ENCODE data around the gene QPCT. TPM values are rescaled to one million over a fixed set of nuclear protein-coding genes. Genes with fewer than 3 reads are reported as not detected.
"Not testable (repeated sequence)": the region's sequence is repeated elsewhere in the genome, so short reads cannot be mapped to it uniquely, and the experiment has no call there.

Gene QPCT
- 1 to 10 TPM; 1.5 to 4.8 (median 3.1) TPM for total RNA-seq

DNA sequence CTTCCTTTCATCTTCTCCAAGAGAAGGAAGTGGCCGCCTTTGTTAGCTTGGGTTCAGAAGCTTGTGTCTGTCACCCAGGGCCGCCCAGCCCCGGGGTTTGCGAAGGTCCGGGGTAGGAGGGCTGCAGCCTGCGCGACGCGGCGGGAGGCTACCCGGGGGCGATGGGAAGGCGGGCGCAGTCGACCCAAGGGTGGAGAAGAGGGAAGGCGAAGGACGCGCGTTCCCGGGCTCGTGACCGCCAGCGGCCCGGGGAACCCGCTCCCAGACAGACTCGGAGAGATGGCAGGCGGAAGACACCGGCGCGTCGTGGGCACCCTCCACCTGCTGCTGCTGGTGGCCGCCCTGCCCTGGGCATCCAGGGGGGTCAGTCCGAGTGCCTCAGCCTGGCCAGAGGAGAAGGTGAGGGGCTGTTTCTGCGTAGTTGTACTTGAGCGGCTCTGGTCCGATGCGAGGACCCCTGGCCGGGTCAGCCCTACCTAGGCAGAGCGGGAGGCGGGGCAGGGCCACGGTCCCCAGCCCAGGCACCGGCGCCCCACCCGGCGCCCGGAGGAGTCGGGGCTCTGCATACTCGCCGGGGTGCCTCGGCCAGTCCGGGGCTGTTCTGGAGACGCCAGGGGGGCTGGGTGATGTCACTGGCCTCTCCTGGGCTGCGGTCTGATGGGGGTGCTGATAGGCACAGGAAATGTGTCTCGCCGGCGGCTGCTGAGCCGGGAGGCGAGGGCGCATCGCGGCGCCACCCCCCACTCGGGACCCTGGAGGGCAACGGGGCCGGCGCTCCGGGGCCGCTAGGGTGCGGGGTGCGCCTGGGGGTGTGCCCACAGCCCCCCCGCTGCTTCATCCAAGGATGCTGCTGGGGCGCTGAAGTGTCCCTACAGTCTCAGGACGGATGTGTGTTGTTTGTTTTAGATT is at the start of gene QPCT:
Gene QPCT, plus strand, starts transcription at position 178 of the 909 bp plus-strand sequence. Its CDS starts 102 bp downstream, at position 280.
- WGBS, 2 donors, result 6% methylated on average over 10 to 53 of the region's 73 CpGs

DNA sequence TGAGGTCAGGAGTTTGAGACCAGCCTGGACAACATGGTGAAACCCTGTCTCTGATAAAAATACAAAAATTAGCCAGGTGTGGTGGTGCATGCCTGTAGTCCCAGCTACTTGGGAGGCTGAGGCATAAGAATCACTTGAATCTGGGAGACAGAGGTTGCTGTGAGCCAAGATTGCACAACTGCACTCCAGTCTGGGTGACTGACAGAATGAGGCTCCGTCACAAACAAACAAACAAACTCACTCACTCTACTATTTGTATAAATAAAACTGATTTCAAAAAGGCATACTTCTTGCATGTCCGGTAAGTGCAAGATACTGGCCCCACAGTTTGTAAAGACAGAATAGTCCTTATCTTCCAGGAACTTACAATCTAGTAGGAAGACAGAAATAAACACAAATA is 49.6 kb upstream of the QPCT start:
- H3K4me3 ChIP-seq; H3K27ac ChIP-seq; DNase-seq (ENCODE audit: low spot score in 2 of 2); H3K9me3 ChIP-seq; H3K4me1 ChIP-seq; H3K27me3 ChIP-seq: not testable (repeated sequence)
- 94 to 97% methylated on average over 2 of the region's 2 CpGs for WGBS, 2 donors
- H3K36me3 ChIP-seq, result peaks cover 0 to 17% (median 0%) of the 10 kb centered on the region in 3 donors

More for the DNA sequence above, at the start of gene QPCT:
- H3K27ac ChIP-seq, result peak within 1 kb of the TSS; percentile 9 to 85 (median 68)
- DNase-seq (ENCODE audit: low spot score in 2 of 2), result peak; percentile 16 to 32
- TF ChIP-seq, protein P1, sequence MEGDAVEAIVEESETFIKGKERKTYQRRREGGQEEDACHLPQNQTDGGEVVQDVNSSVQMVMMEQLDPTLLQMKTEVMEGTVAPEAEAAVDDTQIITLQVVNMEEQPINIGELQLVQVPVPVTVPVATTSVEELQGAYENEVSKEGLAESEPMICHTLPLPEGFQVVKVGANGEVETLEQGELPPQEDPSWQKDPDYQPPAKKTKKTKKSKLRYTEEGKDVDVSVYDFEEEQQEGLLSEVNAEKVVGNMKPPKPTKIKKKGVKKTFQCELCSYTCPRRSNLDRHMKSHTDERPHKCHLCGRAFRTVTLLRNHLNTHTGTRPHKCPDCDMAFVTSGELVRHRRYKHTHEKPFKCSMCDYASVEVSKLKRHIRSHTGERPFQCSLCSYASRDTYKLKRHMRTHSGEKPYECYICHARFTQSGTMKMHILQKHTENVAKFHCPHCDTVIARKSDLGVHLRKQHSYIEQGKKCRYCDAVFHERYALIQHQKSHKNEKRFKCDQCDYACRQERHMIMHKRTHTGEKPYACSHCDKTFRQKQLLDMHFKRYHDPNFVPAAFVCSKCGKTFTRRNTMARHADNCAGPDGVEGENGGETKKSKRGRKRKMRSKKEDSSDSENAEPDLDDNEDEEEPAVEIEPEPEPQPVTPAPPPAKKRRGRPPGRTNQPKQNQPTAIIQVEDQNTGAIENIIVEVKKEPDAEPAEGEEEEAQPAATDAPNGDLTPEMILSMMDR (IDR thresholded peaks at IDR 0.05), result no peak
- TF ChIP-seq POLR2A (IDR thresholded peaks at IDR 0.05), result no peak
- TF ChIP-seq EP300 (IDR thresholded peaks at IDR 0.05), result no peak
- H3K4me3 ChIP-seq, result peak within 1 kb of the TSS; percentile 56 to 76 (median 65)
- H3K36me3 ChIP-seq, result no peaks in the 10 kb centered on the region
- peaks cover 0 to 24% (median 10%) of the 10 kb centered on the region in 4 donors for H3K4me1 ChIP-seq
- no peaks in the 10 kb centered on the region for H3K27me3 ChIP-seq
- H3K9me3 ChIP-seq, result no peaks in the 10 kb centered on the region

DNA sequence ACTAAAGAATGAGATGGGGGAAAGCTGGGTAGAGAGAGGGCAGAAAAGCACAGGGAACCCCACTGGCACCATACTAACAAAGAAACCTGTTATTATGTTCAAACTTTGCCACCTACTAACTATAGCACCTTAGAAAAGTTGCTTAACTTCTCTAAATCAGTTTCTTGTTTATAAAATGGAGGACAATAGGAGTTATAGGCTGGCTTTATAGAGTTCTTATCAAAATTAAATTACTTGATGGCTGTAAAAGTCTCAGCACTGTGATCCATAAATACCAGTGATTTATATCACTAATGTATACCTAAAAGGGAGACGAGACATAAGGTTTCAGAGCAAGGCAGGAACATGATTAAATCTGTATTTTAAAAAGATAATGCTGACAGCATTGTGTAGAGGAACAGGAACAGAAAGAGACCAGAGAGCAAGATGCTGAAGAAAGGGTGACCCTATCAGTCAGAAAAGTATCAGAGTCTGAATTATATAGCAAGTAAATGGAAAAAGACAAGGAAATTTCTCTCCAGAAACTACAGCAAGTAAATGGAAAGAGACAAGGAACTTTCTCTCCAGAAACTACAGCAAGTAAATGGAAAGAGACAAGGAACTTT is 48.9 kb upstream of the QPCT start:
- Histone ChIP-seq H3K27me3 (no peaks in the 10 kb centered on the region), H3K36me3 (peaks cover 0 to 10% (median 0%) of the 10 kb centered on the region in 3 donors), H3K4me3 (no peak overlapping the region), H3K27ac (no peak overlapping the region), H3K9me3 (no peaks in the 10 kb centered on the region), H3K4me1 (no peaks in the 10 kb centered on the region)
- DNase-seq (ENCODE audit: low spot score in 2 of 2), result no peak
- no peak for TF ChIP-seq EP300 (IDR thresholded peaks at IDR 0.05)
- TF ChIP-seq, protein P1 (IDR thresholded peaks at IDR 0.05), result no peak
- TF ChIP-seq POLR2A (IDR thresholded peaks at IDR 0.05), result no peak
- 78 to 85% methylated on average over 1 of the region's 1 CpG for WGBS, 2 donors

DNA sequence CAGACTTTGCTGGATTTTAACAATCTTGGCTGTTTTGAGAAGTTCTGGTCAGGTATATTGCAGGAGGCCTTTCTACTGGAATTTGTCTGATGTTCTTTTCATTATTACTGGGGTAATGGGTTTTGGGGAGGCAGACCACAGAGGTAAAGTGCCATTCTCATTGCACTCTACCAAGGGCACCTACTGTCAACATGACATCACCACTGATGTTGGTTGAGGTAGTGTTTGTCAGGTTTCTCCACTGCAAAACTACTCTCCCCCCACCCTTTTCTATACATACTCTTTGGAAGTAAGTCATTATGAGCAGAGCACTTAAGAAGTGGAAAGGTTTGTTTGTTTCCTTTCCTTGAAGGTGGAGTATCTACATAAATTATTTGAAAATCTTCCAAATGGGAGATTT is 46.8 kb upstream of the QPCT start:
- H3K27me3 ChIP-seq, result no peaks in the 10 kb centered on the region
- DNase-seq (ENCODE audit: low spot score in 2 of 2), result no peak
- peaks cover 0 to 3% (median 0%) of the 10 kb centered on the region in 3 donors for H3K36me3 ChIP-seq
- H3K4me3 ChIP-seq, result no peak overlapping the region
- peaks cover 0 to 15% (median 4%) of the 10 kb centered on the region in 4 donors for H3K4me1 ChIP-seq
- H3K27ac ChIP-seq, result no peak overlapping the region
- H3K9me3 ChIP-seq, result no peaks in the 10 kb centered on the region
- TF ChIP-seq EP300 (IDR thresholded peaks at IDR 0.05), result no peak

DNA sequence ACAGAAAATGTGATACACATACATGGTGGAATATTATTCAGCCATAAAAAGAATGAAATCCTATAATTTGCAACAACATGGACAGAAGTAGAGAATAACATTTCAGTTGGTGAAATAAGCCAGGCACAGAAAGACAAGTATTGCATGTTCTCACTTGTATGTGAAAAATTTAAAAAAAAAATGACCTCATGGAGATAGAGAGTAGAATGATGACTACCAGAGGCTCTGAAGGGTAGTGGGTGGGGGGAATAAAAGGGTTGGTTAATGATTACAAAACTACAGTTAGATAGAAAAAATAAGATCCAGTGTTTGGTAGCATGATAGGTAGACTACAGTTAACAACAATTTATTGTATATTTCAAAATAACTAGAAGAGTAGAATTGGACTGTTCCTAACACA is 44.3 kb upstream of the QPCT start:
- Histone ChIP-seq H3K27me3 (no peaks in the 10 kb centered on the region), H3K4me1 (peaks cover 0 to 18% (median 4%) of the 10 kb centered on the region in 4 donors), H3K9me3 (no peaks in the 10 kb centered on the region), H3K27ac (no peak overlapping the region), H3K36me3 (peaks cover 0 to 8% (median 0%) of the 10 kb centered on the region in 3 donors), H3K4me3 (no peak overlapping the region)
- TF ChIP-seq, protein P1 (IDR thresholded peaks at IDR 0.05), result no peak
- no peak for TF ChIP-seq POLR2A (IDR thresholded peaks at IDR 0.05)
- TF ChIP-seq EP300 (IDR thresholded peaks at IDR 0.05), result no peak
- DNase-seq (ENCODE audit: low spot score in 2 of 2), result no peak

DNA sequence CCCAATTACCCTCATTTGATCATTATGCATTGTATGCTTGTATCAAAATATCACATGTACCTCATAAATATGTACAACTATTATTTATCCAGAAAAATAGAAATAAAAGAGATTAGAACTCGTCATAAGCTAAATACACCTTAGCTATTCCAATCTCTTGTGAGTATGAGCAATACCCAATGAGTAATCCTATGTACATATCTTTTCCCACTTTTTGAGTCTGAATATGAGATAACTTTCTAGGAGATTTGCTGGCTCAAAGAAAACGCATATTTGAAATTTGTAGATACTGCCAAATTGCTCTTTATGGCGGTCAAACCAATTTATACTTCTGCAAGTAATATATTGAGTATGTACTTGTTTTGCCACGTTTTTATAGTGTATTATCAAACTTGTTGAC is 43.9 kb upstream of the QPCT start:
- H3K27ac ChIP-seq, result no peak overlapping the region
- no peaks in the 10 kb centered on the region for H3K9me3 ChIP-seq
- peaks cover 0 to 23% (median 4%) of the 10 kb centered on the region in 4 donors for H3K4me1 ChIP-seq
- H3K27me3 ChIP-seq, result no peaks in the 10 kb centered on the region
- peaks cover 0 to 8% (median 0%) of the 10 kb centered on the region in 3 donors for H3K36me3 ChIP-seq
- no peak overlapping the region for H3K4me3 ChIP-seq
- TF ChIP-seq EP300 (IDR thresholded peaks at IDR 0.05) (no peak), POLR2A (IDR thresholded peaks at IDR 0.05) (no peak)
- TF ChIP-seq, protein P1 (IDR thresholded peaks at IDR 0.05), result no peak
- no peak for DNase-seq (ENCODE audit: low spot score in 2 of 2)
- WGBS, 2 donors, result 89 to 90% methylated on average over 4 of the region's 4 CpGs

Data from tibial nerve (tissue), 4 donors.